Activated CD8-positive, alpha-beta T cell treated with anti-CD3 and anti-CD28 coated beads for 36 hours (primary cell): ENCODE data around the gene CD79A. TPM values are rescaled to one million over a fixed set of nuclear protein-coding genes. Genes with fewer than 3 reads are reported as not detected.

Experiments used
- ATAC-seq: fragments of 200-7000 bp; cut with Tn5 transposase; one replicate; pipeline ENCODE4 v1.10.0; 2021; ENCODE audit warnings: mild to moderate bottlenecking, moderate library complexity
- CTCF ChIA-PET: fragments of 350-600 bp; sonication (Branson Sonifier 250); formaldehyde crosslinking; loops from one replicate; lab custom pipeline; 2021; ENCODE audit warnings: antibody characterized with exemption; lab: Charles Lee
- POLR2A ChIA-PET: fragments of 350-600 bp; sonication (Branson Sonifier 250); formaldehyde crosslinking; loops from one replicate; lab custom pipeline; 2021; ENCODE audit warnings: antibody characterized with exemption; lab: Charles Lee
- DNase-seq: peaks from one replicate; pipeline ENCODE4 v3.0.0-alpha.2; 2020
- H3K27ac Mint-ChIP-seq: one replicate; pipeline ENCODE4 v1.8.0; 2021; ENCODE audit warnings: mild to moderate bottlenecking, mixed read lengths
- H3K27me3 Mint-ChIP-seq: one replicate; pipeline ENCODE4 v1.8.0; 2021; ENCODE audit warnings: mixed read lengths
- H3K36me3 Mint-ChIP-seq: one replicate; pipeline ENCODE4 v1.8.0; 2021; ENCODE audit warnings: low read depth, mixed read lengths
- H3K4me1 Mint-ChIP-seq: one replicate; pipeline ENCODE4 v1.8.0; 2021; ENCODE audit warnings: low read depth, mixed read lengths
- H3K4me3 Mint-ChIP-seq: one replicate; pipeline ENCODE4 v1.8.0; 2021; ENCODE audit warnings: mild to moderate bottlenecking, moderate library complexity, mixed read lengths
- H3K9me3 Mint-ChIP-seq: one replicate; pipeline ENCODE4 v1.8.0; 2021; ENCODE audit warnings: mixed read lengths
- CTCF ChIP-seq: fragments of 200-600 bp; IDR thresholded peaks from one replicate; pipeline ENCODE4 v1.8.0; 2022; ENCODE audit warnings: antibody characterized with exemption, mild to moderate bottlenecking
- intact Hi-C: fragments of 100-400 bp; cut with micrococcal nuclease; formaldehyde crosslinking; loops from one replicate; pipeline ENCODE4 v1.10.0; 2022
- total RNA-seq, 2 experiments: library from RNA; stranded (reverse); gene quantifications; one replicate each; pipeline ENCODE4 v1.2.3, GENCODE V29; 2021

CD79A gene
- total RNA-seq, 2 experiments from 2014 or later = 19.3 to 21.0 TPM

GRCh38 chr19:41866284-41866683, 10.8 kb upstream of the CD79A start:
- H3K27ac Mint-ChIP-seq = peak overlapping the region; percentile 79
- CTCF ChIA-PET = no interaction called here
- POLR2A ChIA-PET = interaction anchor here (0.7 to 13.4 kb wide), 13 partner anchors 11 to 557 kb away, joined by 3 to 282 read pairs (median 5); partner anchors contain the start of genes ARHGEF1, CD79A and RABAC1

DNA sequence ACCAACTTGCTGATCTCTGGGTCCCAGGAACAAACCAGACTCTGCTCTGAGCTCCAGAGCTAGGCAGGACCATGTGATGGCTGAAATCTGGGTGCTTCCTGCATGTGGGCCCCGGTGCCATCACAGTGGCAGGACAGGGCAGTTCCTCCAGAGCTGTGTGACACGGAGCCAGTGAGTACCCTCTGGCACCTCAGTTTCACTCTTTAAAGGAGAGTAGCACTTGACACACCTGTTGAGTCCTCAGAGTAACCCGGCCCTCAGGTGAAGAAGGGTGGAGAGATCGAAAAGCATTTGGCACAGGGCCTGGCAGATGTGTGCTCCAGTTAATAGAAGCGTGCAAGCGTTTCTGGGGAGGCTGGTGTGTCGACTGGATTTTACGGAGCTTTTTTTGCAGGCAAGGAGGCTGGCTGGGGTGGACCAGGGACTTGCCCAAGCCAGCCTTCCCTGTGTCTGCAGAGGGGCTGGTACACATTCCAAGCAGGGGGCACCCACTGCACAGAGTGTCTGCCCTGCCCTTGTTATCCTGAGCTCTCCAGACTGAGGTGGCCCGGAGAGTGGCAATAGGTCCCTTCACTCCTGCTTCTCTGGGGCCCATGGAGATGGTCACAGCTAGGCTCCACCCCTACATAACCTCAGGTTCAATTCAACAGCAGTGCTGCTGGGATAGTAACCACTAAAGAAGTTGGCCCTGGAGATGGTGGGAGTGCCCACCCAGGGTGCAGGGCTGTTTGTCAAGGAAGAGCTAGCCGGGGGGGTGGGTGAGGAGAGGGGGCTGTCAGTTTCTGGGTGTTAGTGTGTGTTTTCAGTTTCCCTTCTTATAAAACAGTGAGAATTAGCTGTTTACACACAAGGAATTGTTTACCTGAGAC, 8.7 kb upstream of the CD79A start:
- Mint-ChIP-seq H3K27me3 (no peaks in the 10 kb centered on the region), H3K36me3 (peaks cover 67% of the 10 kb centered on the region), H3K9me3 (no peaks in the 10 kb centered on the region), H3K27ac (peak overlapping the region; percentile 84), H3K4me3 (peak overlapping the region; percentile 27), H3K4me1 (peaks cover 82% of the 10 kb centered on the region)
- intact Hi-C loops = no loop called here
- no peak for ATAC-seq
- POLR2A ChIA-PET = interaction anchor here (0.9 to 13.4 kb wide), 13 partner anchors 7 to 466 kb away, joined by 3 to 282 read pairs (median 5); partner anchors contain the start of genes ARHGEF1, CD79A and RPS19
- peak; percentile 4 for DNase-seq
- CTCF ChIA-PET = interaction anchor here (1.1 to 6.7 kb wide), 2 partner anchors 9 to 20 kb away, joined by 3 to 48 read pairs; partner anchors contain the start of gene RPS19
- TF ChIP-seq CTCF = no peak

More at GRCh38 chr19:41866284-41866683, 10.8 kb upstream of the CD79A start:
- peaks cover 71% of the 10 kb centered on the region for H3K36me3 Mint-ChIP-seq
- peaks cover 85% of the 10 kb centered on the region for H3K4me1 Mint-ChIP-seq
- TF ChIP-seq CTCF = no peak
- no peaks in the 10 kb centered on the region for H3K27me3 Mint-ChIP-seq
- H3K9me3 Mint-ChIP-seq = no peaks in the 10 kb centered on the region
- DNase-seq (no peak), ATAC-seq (peak; percentile 32)
- peak overlapping the region; percentile 23 for H3K4me3 Mint-ChIP-seq
- intact Hi-C loops = no loop called here

DNA sequence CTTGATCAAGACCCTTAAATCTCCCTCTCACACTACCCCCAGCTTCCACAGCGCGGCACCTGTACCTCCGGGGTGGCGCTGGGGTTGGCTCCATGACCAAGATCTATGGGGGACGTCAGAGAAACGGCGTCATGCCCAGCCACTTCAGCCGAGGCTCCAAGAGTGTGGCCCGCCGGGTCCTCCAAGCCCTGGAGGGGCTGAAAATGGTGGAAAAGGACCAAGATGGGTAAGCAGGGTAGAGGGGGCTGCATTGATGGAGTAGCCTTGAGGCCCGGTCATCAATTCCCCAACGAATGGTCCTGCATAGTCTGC, 8.1 kb upstream of the CD79A start:
- no peaks in the 10 kb centered on the region for H3K9me3 Mint-ChIP-seq

GRCh38 chr19:41869374-41869955, 7.6 kb upstream of the CD79A start:
- Mint-ChIP-seq H3K4me1 (peaks cover 77% of the 10 kb centered on the region), H3K27me3 (no peaks in the 10 kb centered on the region), H3K9me3 (no peaks in the 10 kb centered on the region), H3K36me3 (peaks cover 58% of the 10 kb centered on the region), H3K4me3 (peak overlapping the region; percentile 5), H3K27ac (peak overlapping the region; percentile 84)
- ChIA-PET POLR2A (interaction anchor here (0.8 to 13.4 kb wide), 10 partner anchors 8 to 89 kb away, joined by 3 to 282 read pairs (median 4); partner anchors contain the start of genes ARHGEF1, CD79A, RABAC1 and RPS19), CTCF (interaction anchor here (1.1 to 6.7 kb wide), 2 partner anchors 10 to 18 kb away, joined by 3 to 48 read pairs; partner anchors contain the start of gene RPS19)
- intact Hi-C loops = no loop called here
- ATAC-seq (no peak), DNase-seq (no peak)
- no peak for TF ChIP-seq CTCF

More for the DNA sequence above, 8.1 kb upstream of the CD79A start:
- ATAC-seq = no peak
- Mint-ChIP-seq H3K4me3 (peak overlapping the region; percentile 27), H3K36me3 (peaks cover 63% of the 10 kb centered on the region), H3K4me1 (peaks cover 80% of the 10 kb centered on the region), H3K27ac (peak overlapping the region; percentile 84), H3K27me3 (no peaks in the 10 kb centered on the region)
- POLR2A ChIA-PET = interaction anchor here (0.9 to 13.4 kb wide), 9 partner anchors 8 to 77 kb away, joined by 3 to 282 read pairs (median 5); partner anchors contain the start of genes ARHGEF1, CD79A and RPS19
- no peak for TF ChIP-seq CTCF
- DNase-seq = no peak
- intact Hi-C loops = no loop called here
- CTCF ChIA-PET = interaction anchor here (1.1 to 6.7 kb wide), 2 partner anchors 9 to 19 kb away, joined by 3 to 48 read pairs; partner anchors contain the start of gene RPS19
